ENCODE measurements around the gene LCN2. TPM values are rescaled to one million over a fixed set of nuclear protein-coding genes. Genes with fewer than 3 reads are reported as not detected.

Gene LCN2
- total RNA-seq, 1 donor from 2014 or later = 233 TPM

DNA sequence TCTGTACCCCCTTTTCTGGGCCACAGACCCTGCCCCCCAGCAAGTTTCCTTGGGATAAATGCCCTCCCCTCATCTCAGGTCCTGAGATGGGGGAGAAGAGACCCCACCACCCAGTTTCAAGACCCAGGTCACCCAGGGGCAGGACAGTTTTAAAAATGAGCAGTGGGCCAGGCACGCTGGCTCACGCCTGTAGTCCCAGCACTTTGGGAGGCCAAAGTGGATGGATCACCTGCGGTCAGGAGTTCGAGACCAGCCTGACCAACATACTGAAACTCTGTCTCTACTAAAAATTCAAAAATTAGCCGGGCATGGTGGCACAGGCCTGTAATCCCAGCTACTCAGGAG lies 27.8 kb upstream of the LCN2 start:
- TF ChIP-seq, protein P1, sequence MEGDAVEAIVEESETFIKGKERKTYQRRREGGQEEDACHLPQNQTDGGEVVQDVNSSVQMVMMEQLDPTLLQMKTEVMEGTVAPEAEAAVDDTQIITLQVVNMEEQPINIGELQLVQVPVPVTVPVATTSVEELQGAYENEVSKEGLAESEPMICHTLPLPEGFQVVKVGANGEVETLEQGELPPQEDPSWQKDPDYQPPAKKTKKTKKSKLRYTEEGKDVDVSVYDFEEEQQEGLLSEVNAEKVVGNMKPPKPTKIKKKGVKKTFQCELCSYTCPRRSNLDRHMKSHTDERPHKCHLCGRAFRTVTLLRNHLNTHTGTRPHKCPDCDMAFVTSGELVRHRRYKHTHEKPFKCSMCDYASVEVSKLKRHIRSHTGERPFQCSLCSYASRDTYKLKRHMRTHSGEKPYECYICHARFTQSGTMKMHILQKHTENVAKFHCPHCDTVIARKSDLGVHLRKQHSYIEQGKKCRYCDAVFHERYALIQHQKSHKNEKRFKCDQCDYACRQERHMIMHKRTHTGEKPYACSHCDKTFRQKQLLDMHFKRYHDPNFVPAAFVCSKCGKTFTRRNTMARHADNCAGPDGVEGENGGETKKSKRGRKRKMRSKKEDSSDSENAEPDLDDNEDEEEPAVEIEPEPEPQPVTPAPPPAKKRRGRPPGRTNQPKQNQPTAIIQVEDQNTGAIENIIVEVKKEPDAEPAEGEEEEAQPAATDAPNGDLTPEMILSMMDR (IDR thresholded peaks at IDR 0.05; ENCODE audit: insufficient read depth, low read length, poor library complexity, severe bottlenecking) = no peak
- peaks cover 1% of the 10 kb centered on the region for H3K36me3 ChIP-seq (ENCODE audit: control insufficient read depth, insufficient read depth, low read length)
- H3K27me3 ChIP-seq (ENCODE audit: control insufficient read depth, insufficient read depth, low read length) = no peaks in the 10 kb centered on the region
- DNase-seq (ENCODE audit: low read depth) = no peak
- H3K4me3 ChIP-seq (ENCODE audit: low read depth, low read length) = no peak overlapping the region

DNA sequence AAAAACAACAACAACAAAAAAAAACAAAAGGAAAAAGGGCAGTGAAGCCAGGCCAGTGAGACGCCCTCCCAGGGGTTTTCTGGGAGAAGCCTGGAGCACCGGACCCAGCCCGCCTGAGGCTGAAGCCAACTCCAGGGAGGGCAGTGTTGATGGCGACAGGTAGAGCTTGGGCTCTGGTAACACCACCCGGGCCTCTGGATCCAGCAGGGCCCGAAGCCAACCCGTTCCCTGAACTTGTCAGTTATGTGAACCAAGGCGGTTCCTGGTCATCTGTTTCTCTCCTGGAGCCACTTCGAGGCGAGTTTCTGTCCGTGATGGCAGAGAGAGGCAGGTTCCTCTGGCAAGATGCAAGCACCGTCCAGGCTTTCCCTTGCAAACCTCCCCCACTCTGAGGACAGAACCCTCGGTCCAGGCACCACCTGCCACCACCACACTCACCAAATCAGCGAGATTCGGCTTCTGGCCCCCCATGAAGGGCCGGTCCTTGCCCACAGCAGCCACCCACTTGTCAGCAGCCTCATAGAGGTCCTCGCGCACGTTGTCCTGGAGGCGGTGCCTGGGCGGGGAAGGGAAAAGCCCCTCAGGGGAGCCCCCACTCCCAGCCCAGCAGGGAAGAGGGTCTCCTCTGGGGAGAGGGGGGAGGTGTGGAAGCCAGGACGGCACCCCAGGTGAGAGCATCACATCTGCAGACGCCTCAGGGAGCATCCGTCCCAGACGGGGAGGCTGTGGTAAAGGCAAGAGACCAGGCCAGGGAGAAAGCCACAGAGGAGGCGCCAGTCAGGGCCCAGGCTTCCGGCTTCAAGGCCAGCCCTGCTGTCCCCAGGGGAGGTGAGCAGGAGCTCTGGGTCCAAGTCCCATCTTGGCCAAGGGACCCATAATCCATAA lies 27.1 kb upstream of the LCN2 start:
- no peak for DNase-seq (ENCODE audit: low read depth)
- Histone ChIP-seq H3K27me3 (ENCODE audit: control insufficient read depth, insufficient read depth, low read length) (no peaks in the 10 kb centered on the region), H3K4me3 (ENCODE audit: low read depth, low read length) (no peak overlapping the region), H3K36me3 (ENCODE audit: control insufficient read depth, insufficient read depth, low read length) (peaks cover 1% of the 10 kb centered on the region)
- TF ChIP-seq, protein P1 (IDR thresholded peaks at IDR 0.05; ENCODE audit: insufficient read depth, low read length, poor library complexity, severe bottlenecking) = no peak

DNA sequence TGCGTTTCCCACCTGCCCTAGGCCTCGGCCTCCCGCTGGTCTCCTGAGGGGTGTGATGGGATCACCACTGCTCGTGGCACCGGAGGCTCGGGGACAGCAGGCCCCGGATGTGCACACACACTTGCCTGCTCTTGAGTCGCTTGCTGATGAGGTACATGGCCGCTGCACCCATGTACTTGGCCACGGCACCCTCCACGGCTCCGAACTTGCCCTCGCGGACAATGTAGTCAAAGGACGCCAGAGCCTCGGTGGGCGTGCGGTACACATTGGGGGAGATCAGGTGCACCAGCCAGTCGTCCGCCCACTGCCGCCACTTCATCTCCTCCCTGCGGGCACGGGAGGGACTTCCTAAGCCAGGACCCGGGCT lies 26.5 kb upstream of the LCN2 start:
- TF ChIP-seq, protein P1 (IDR thresholded peaks at IDR 0.05; ENCODE audit: insufficient read depth, low read length, poor library complexity, severe bottlenecking) = no peak
- no peak overlapping the region for H3K4me3 ChIP-seq (ENCODE audit: low read depth, low read length)
- H3K36me3 ChIP-seq (ENCODE audit: control insufficient read depth, insufficient read depth, low read length) = peaks cover 1% of the 10 kb centered on the region
- H3K27me3 ChIP-seq (ENCODE audit: control insufficient read depth, insufficient read depth, low read length) = no peaks in the 10 kb centered on the region
- DNase-seq (ENCODE audit: low read depth) = no peak

DNA sequence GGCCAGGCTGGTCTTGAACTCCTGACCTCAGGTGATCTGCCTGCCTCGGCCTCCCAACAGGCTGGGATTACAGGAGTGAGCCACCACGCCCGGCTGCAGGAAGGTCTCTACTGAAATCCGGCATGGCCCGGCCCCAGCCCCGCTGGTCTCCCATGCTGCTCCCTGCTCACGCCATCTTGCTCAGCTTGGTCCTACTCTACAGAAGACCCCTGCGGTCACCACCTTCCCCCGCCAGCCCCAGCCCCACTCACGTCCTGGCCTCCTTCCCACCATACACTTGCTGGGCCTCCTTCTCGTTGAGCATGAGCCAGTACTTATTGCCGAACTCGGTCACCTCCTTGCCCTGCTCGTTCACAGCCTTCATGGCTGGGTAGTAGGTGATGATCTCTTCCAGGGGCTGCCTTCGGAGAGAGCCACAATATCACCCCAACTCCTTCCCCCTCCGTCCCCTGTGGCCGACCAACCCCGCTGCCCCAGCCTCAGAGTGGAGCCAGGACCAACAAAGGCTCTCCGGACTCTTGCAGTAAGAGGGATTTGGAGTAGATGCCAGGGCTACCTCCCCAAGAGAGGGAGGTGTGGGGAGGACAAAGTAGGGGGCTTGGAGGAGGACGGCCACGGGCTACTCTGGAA lies 25.7 kb upstream of the LCN2 start:
- DNase-seq (ENCODE audit: low read depth) = no peak
- no peaks in the 10 kb centered on the region for H3K27me3 ChIP-seq (ENCODE audit: control insufficient read depth, insufficient read depth, low read length)
- TF ChIP-seq, protein P1 (IDR thresholded peaks at IDR 0.05; ENCODE audit: insufficient read depth, low read length, poor library complexity, severe bottlenecking) = no peak
- H3K4me3 ChIP-seq (ENCODE audit: low read depth, low read length) = no peak overlapping the region
- H3K36me3 ChIP-seq (ENCODE audit: control insufficient read depth, insufficient read depth, low read length) = peaks cover 1% of the 10 kb centered on the region

DNA sequence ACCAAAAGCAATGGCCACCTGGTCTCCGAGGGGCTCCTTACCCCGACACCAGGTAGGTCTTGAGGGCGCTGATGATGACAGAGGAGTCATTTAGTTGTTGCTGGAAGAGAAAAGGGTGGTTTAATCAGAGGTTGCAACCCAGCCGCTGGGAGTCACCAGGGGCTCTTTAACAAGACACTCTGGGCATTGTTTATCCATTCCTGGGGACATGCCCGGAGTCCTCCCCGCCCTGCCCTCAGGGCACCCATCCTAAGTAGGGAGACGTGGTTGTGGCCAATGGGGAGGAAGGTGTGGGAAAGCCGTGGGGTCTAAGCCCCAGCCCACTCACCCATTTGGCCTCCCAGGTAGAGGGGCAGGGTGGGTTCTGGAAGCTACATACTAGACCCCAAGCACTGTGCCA lies 24.8 kb upstream of the LCN2 start:
- Histone ChIP-seq H3K4me3 (ENCODE audit: low read depth, low read length) (no peak overlapping the region), H3K36me3 (ENCODE audit: control insufficient read depth, insufficient read depth, low read length) (peaks cover 1% of the 10 kb centered on the region)
- TF ChIP-seq, protein P1 (IDR thresholded peaks at IDR 0.05; ENCODE audit: insufficient read depth, low read length, poor library complexity, severe bottlenecking) = no peak

More for the DNA sequence above, 24.8 kb upstream of the LCN2 start:
- H3K27me3 ChIP-seq (ENCODE audit: control insufficient read depth, insufficient read depth, low read length) = no peaks in the 10 kb centered on the region
- DNase-seq (ENCODE audit: low read depth) = no peak

Measured in kidney epithelial cell (primary cell).